SK-N-MC (cell line): Measurements from ENCODE around the gene SEMA3A.
A peak's percentile ranks its signal among the peaks of the same experiment; 100 is the strongest.

Experiments used
- DNase-seq: peaks from one replicate; pipeline ENCODE4 v3.0.0-alpha.2; 2011; ENCODE audit warnings: low read depth, low spot score
- H3K27ac ChIP-seq: fragments of 200-600 bp; sonication (generic); 2 replicates; pipeline ENCODE4 v1.5.1; 2016; ENCODE audit warnings: mixed run types
- H3K36me3 ChIP-seq: fragments of 200-600 bp; sonication (generic); 2 replicates; pipeline ENCODE4 v1.6.1; 2017; ENCODE audit warnings: antibody characterized with exemption, low read length, mixed read lengths; ENCODE audit not compliant: insufficient read depth
- H3K4me3 ChIP-seq: fragments of 200-600 bp; sonication (generic); 2 replicates; pipeline ENCODE4 v1.5.1; 2016
- H3K9ac ChIP-seq: fragments of 200-600 bp; sonication (generic); 2 replicates; pipeline ENCODE4 v1.8.0; 2017; ENCODE audit warnings: mixed run types, mixed read lengths; ENCODE audit not compliant: insufficient read length
- H3K9me3 ChIP-seq: fragments of 200-600 bp; sonication (generic); 2 replicates; pipeline ENCODE4 v1.6.1; 2017; ENCODE audit warnings: low read depth, mild to moderate bottlenecking, antibody characterized with exemption, low read length, moderate library complexity, mixed read lengths
- EZH2 ChIP-seq: fragments of 200-600 bp; sonication (generic); IDR thresholded peaks from one replicate; pipeline ENCODE4 v1.6.1; 2017; ENCODE audit warnings: antibody characterized with exemption
- FOXP2 ChIP-seq: optimal IDR thresholded peaks from 2 replicates; pipeline ENCODE3; 2011; ENCODE audit warnings: mild to moderate bottlenecking, moderate library complexity; ENCODE audit not compliant: insufficient read depth; ENCODE audit errors: extremely low read length, control extremely low read depth
- POLR2AphosphoS5 ChIP-seq: IDR thresholded peaks from 2 replicates; pipeline ENCODE4 v1.6.1; 2012; ENCODE audit warnings: mild to moderate bottlenecking, low read depth, low read length, borderline replicate concordance

The SEMA3A gene

GRCh38 chr7:83976302-83976701 lies 218.3 kb downstream of the SEMA3A start:
- H3K9me3 ChIP-seq: no peaks in the 10 kb centered on the region
- H3K4me3 ChIP-seq: no peak overlapping the region
- no peak overlapping the region for H3K9ac ChIP-seq
- H3K36me3 ChIP-seq: no peaks in the 10 kb centered on the region
- TF ChIP-seq POLR2AphosphoS5 (no peak), FOXP2 (no peak)
- DNase-seq: peak; percentile 45
- no peak overlapping the region for H3K27ac ChIP-seq

GRCh38 chr7:83970081-83970480 lies 224.5 kb downstream of the SEMA3A start:
- DNase-seq: no peak
- H3K27ac ChIP-seq: no peak overlapping the region
- no peak overlapping the region for H3K4me3 ChIP-seq
- TF ChIP-seq POLR2AphosphoS5: no peak
- no peak for TF ChIP-seq EZH2
- TF ChIP-seq FOXP2: no peak
- H3K9me3 ChIP-seq: no peaks in the 10 kb centered on the region
- H3K9ac ChIP-seq: no peak overlapping the region
- no peaks in the 10 kb centered on the region for H3K36me3 ChIP-seq

GRCh38 chr7:83964318-83964717 lies 230.3 kb downstream of the SEMA3A start:
- Histone ChIP-seq H3K27ac (no peak overlapping the region), H3K9me3 (no peaks in the 10 kb centered on the region), H3K36me3 (no peaks in the 10 kb centered on the region), H3K4me3 (no peak overlapping the region), H3K9ac (no peak overlapping the region)
- no peak for TF ChIP-seq POLR2AphosphoS5
- TF ChIP-seq FOXP2: no peak
- TF ChIP-seq EZH2: no peak
- DNase-seq: no peak

GRCh38 chr7:83957333-83957732 lies 237.3 kb downstream of the SEMA3A start:
- TF ChIP-seq FOXP2 (no peak), EZH2 (no peak), POLR2AphosphoS5 (no peak)
- H3K9me3 ChIP-seq: no peaks in the 10 kb centered on the region
- no peaks in the 10 kb centered on the region for H3K36me3 ChIP-seq
- DNase-seq: no peak
- no peak overlapping the region for H3K4me3 ChIP-seq
- H3K27ac ChIP-seq: no peak overlapping the region
- H3K9ac ChIP-seq: no peak overlapping the region

GRCh38 chr7:83956104-83956503 lies 238.5 kb downstream of the SEMA3A start:
- no peak overlapping the region for H3K9ac ChIP-seq
- no peaks in the 10 kb centered on the region for H3K9me3 ChIP-seq
- no peak for TF ChIP-seq POLR2AphosphoS5
- no peak for TF ChIP-seq FOXP2
- no peak for TF ChIP-seq EZH2
- H3K36me3 ChIP-seq: no peaks in the 10 kb centered on the region
- H3K27ac ChIP-seq: no peak overlapping the region
- no peak for DNase-seq
- H3K4me3 ChIP-seq: no peak overlapping the region

- Histone ChIP-seq H3K4me3 (no peak overlapping the region), H3K9ac (no peak overlapping the region), H3K36me3 (no peaks in the 10 kb centered on the region), H3K27ac (no peak overlapping the region), H3K9me3 (no peaks in the 10 kb centered on the region)
- no peak for TF ChIP-seq EZH2
- TF ChIP-seq POLR2AphosphoS5: no peak
- TF ChIP-seq FOXP2: no peak
- DNase-seq: no peak
Observed at GRCh38 chr7:83952236-83952635, 242.4 kb downstream of the SEMA3A start.

GRCh38 chr7:83947260-83947659 lies 247.3 kb downstream of the SEMA3A start:
- H3K36me3 ChIP-seq: no peaks in the 10 kb centered on the region

GRCh38 chr7:83946801-83947200 lies 247.8 kb downstream of the SEMA3A start:
- Histone ChIP-seq H3K4me3 (no peak overlapping the region), H3K9ac (no peak overlapping the region), H3K9me3 (no peaks in the 10 kb centered on the region), H3K36me3 (no peaks in the 10 kb centered on the region), H3K27ac (no peak overlapping the region)
- no peak for TF ChIP-seq POLR2AphosphoS5
- TF ChIP-seq EZH2: no peak
- no peak for TF ChIP-seq FOXP2
- no peak for DNase-seq

More at GRCh38 chr7:83947260-83947659, 247.3 kb downstream of the SEMA3A start:
- Histone ChIP-seq H3K9me3 (no peaks in the 10 kb centered on the region), H3K9ac (no peak overlapping the region), H3K4me3 (no peak overlapping the region), H3K27ac (no peak overlapping the region)
- TF ChIP-seq FOXP2 (no peak), EZH2 (no peak), POLR2AphosphoS5 (no peak)
- no peak for DNase-seq

- no peak overlapping the region for H3K27ac ChIP-seq
- no peaks in the 10 kb centered on the region for H3K36me3 ChIP-seq
- H3K9me3 ChIP-seq: no peaks in the 10 kb centered on the region
- no peak for TF ChIP-seq POLR2AphosphoS5
- TF ChIP-seq FOXP2: no peak
- TF ChIP-seq EZH2: no peak
- no peak overlapping the region for H3K4me3 ChIP-seq
- no peak for DNase-seq
- H3K9ac ChIP-seq: no peak overlapping the region
Observed at GRCh38 chr7:83941300-83941699, 253.3 kb downstream of the SEMA3A start.

GRCh38 chr7:83937930-83938329 lies 256.7 kb downstream of the SEMA3A start:
- no peak for TF ChIP-seq POLR2AphosphoS5
- TF ChIP-seq EZH2: no peak
- no peak for TF ChIP-seq FOXP2
- Histone ChIP-seq H3K4me3 (no peak overlapping the region), H3K9me3 (no peaks in the 10 kb centered on the region), H3K36me3 (no peaks in the 10 kb centered on the region), H3K9ac (no peak overlapping the region), H3K27ac (no peak overlapping the region)
- no peak for DNase-seq
